Activated effector memory CD4-positive, alpha-beta T cell treated with Interleukin-2 at 50 U/mL for 16 hours (primary cell): Measurements from ENCODE around the gene LZTR1.
A peak's percentile ranks its signal among the peaks of the same experiment; 100 is the strongest.
"Not testable (repeated sequence)": the region's sequence is repeated elsewhere in the genome, so short reads cannot be mapped to it uniquely, and the experiment has no call there.

Source experiments
- DNase-seq: peaks from one replicate; pipeline ENCODE4 v3.0.0-alpha.2; 2020

Gene LZTR1

DNA sequence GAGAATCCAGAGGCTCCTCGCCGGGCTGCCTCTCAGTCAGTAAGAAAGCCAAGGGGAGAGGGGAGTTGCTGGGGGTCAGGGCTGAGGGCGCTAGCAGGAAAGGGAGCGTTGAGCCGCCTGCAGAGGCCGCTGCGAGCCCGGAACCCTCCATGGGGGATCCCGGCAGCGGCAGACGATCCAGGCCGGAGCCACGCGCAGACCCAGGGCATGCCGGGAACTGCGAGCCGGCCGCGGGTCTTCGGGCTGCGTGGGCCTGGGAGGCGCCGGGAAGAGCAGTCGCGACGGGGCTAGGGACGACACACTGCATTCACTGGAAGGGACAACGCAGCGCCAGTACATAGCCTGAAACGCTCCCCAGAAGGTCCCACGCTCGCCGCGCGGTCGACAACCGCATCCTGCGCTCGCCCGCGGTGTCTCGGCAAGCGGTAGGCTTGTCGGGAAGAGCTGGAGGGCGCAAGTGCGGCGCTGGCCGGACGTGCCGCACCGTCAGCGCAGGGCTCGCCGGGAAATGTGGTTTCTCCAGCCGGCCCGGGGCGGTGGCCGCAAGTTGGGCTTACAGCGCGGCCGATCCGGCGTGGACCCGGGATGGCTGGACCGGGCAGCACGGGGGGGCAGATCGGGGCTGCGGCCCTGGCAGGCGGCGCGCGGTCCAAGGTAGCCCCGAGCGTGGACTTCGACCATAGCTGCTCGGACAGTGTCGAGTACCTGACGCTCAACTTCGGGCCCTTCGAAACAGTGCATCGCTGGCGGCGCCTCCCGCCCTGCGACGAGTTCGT lies at the start of gene LZTR1:
Gene LZTR1, plus strand, starts transcription at position 511 of the 776 bp plus-strand sequence. Its CDS starts 75 bp downstream, at position 586.
- DNase-seq, result peak; percentile 65

DNA sequence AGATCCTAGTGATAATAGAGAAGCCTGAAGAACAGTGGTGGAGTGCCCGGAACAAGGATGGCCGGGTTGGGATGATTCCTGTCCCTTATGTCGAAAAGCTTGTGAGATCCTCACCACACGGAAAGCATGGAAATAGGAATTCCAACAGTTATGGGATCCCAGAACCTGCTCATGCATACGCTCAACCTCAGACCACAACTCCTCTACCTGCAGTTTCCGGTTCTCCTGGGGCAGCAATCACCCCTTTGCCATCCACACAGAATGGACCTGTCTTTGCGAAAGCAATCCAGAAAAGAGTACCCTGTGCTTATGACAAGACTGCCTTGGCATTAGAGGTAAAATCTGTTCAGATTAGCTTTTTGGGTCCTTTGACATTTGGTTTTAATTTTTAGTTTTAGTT lies 48.2 kb upstream of the LZTR1 start:
- DNase-seq, result no peak

DNA sequence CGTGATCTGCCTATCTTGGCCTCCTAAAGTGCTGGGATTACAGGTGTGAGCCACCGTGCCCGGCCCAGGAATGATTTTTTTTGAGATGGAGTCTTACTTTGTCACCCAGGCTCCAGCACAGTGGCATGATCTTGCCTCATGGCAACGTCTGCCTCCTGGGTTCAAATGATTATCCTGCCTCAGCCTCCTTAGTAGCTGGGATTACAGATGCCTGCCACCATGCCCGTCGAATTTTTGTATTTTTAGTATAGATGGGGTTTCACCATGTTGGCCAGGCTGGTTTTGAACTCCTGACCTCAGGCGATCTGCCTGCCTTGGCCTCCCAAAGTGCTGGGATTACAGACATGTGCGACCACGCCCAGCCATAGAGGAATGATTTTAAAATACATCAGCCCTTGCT lies 47.0 kb upstream of the LZTR1 start:
- not testable (repeated sequence) for DNase-seq

DNA sequence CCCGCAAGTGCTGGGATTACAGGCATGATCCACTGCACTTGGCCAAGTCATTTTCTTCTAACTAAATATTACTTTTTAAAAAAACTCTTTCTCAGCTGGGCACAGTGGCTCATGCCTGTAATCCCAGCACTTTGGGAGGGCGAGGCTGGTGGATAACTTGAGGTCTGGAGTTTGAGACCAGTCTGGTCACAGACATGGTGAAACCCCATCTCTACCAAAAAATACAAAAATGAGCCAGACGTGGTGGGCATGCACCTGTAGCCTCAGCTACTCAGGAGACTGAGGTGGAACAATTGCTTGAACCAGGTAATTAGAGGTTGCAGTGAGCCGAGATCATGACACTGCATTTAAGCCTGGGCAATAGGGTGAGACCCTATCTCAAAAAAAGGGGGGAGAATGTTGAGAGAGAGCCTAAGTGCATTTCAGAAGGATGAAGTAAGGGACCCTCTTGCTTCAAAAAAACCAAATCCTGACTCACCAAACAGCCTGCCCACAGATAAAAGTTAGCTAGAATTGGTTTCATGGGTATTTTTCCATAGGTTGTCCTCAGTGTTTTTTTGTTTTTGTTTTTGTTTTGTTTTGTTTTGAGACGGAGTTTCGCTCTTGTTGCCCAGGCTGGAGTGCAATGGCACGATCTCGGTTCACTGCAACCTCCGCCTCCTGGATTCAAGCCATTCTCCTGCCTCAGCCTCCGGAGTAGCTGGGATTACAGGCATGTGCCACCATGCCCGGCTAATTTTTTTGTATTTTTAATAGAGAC lies 46.1 kb upstream of the LZTR1 start:
- not testable (repeated sequence) for DNase-seq

DNA sequence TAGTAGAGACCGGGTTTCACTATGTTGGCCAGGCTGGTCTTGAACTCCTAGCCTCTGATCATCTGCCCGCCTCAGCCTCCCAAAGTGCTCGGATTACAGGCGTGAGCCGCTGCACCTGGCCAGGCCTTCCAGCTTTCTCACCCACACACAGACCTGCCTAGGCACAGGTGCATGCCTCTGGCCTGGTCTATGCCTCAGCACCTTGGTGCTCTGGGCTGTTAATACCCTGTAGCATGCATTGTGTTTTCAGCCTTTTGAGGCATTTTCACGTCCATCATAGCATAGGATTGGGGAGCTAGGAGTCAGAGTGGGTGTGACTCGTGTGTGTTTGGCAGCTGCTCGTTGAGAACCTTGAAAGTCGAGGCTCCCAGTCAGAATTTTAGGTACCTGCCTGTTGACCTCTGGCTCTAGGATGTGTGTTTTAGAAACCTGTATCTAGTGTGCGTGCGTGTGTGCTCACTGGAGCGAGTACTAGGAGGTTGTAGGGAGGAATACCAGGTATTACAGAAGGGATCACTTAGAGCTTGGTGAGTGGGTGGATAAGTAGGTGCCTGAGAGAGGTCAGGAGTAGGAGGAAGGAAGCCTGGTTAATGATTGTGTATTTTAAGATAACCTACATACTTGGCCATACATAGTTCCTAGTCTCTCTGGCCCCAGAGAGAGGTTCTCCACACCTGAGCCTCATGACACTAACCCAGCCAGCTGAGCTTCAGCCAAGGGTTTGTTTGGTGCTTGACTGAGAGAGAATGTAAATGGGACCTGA lies 44.9 kb upstream of the LZTR1 start:
- DNase-seq, result no peak

DNA sequence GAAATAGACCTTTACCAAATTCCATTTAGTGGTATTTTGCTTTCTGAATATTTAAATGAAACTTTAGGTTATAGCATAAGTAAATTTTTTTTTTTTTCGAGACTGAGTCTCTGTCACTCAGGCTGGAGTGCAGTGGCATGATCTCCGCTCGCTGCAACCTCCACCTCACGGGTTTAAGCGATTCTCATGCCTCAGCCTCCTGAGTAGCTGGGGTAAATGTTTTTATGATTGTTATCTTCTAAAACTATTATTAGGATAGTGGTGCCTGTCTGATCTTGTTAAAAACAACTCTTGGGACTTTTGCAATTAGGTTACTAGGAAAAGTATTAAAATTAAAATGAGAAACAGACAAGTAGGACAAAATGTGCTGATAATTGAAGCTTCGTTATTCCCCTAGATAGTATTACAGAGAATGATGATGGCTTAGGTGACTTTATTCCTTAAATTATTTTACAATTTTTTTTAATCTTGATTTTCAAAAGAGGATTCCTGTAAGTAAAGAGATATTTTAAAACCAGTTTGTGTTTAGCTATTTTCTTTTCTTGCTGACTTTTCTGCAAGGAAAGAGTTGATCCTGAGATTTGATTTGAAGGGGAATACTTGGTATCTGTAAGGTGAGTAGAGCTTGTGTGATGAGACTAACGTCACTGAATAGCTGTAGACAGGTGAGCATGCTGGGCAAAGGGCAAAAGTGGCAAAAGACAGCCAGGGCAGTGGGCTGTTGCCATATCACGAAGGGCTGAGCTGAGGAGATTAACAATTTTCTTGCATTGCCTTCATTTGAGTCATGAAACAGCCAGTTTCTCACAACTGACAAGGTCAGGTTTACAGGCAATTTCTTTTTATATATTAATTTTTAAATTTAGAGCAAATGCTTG lies 44.1 kb upstream of the LZTR1 start:
- no peak for DNase-seq

DNA sequence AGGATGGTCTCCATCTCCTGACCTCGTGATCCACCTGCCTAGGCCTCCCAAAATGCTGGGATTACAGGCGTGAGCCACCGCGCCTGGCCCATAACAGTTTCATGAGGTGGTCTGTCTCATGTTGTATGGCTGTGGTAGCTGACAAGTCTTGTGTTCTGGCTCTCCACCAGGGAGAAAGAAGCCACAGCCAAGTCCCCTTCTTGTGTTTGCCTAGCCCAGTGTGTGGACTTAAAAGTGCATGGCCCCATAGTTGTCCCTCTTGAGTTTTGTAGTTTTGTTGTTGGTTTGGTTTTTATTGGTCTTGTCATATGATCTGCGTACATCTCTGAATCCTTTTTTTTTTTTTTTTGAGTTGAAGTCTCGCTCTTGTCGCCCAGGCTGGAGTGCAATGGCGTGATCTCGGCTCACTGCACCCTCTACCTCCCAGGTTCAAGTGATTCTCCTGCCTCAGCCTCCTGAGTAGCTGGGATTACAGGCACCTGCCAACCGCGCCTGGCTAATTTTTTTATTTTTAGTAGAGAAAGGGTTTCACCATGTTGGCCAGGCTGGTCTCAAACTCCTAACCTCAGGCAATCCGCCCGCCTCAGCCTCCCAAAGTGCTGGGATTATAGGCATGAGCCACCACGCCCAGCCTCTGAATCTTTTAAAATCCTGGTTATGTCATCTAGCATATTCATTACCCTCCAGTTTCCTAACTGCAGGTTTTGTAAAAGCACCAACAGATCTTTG lies 42.5 kb upstream of the LZTR1 start:
- not testable (repeated sequence) for DNase-seq

DNA sequence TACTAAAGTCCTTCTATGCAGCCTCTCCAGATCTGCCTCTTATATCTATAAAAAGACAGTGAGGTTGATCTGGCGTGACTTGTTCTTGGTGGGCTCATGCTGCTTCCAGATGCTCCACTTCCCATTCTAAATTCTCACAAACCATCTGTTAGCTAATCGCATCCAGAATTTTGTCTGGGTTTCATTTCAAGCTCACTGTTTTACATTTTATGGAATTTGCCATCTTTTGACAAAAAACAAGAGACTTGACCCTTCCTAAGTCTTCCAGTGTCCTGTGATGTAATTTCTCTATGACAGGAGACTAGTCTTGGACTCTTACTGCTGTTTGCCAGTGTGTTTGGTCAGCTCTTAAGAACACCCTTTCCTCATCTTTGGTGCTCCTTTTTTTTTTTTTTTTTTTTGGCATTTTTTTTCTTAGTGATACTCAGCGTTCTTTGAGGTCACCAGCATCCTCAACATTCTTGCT lies 41.9 kb upstream of the LZTR1 start:
- no peak for DNase-seq

DNA sequence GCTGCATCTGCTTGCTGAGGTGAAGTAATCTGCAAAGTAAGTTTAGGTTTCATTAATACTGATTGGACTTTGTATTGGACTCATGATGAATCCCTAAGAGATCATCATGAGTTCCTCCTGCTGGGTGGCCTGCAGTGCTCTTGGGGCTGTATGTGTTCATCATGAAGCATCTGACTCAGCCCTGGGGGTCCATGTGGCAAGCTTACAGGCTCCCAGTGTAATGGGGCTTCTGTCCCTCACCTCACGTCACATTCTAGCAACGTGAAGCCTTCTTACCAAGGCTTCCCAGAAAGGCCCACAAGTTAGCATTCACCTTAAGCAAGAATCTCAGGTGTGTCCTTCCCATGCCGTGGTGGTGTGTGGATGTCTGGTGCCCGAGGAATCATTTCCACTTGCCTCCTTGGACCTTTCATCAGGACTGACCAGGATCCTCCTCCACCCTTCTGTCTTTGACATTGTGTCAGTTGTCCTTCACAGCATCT lies 41.2 kb upstream of the LZTR1 start:
- DNase-seq, result no peak

DNA sequence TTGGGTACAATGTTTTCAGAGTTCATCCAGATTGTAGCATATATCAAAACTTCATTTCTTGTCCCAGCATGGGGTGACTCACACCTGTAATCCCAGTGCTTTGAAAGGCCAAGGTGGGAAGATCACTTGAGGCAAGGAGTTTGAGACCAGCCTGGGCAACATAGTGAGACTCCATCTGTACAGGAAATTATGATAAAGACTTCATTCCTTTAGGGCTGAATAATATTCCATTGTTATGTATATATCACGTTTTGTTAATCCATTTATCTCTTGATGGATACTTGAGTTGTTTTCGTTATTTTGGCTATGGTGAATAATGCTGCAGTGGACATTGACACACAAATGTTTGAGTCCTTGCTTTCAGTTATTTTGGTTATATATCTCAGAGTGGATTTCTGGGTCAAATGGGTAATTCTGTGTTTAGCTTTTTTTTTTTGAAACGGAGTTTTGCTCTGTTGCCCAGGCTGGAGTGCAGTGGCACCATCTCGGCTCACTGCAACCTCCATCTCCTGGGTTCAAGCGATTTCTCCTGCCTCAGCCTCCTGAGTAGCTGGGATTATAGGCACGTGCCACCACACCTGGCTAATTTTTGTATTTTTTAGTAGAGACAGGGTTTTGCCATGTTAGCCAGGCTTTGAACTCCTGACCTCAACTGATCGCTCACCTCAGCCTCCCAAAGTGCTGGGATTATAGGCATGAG lies 39.7 kb upstream of the LZTR1 start:
- not testable (repeated sequence) for DNase-seq

DNA sequence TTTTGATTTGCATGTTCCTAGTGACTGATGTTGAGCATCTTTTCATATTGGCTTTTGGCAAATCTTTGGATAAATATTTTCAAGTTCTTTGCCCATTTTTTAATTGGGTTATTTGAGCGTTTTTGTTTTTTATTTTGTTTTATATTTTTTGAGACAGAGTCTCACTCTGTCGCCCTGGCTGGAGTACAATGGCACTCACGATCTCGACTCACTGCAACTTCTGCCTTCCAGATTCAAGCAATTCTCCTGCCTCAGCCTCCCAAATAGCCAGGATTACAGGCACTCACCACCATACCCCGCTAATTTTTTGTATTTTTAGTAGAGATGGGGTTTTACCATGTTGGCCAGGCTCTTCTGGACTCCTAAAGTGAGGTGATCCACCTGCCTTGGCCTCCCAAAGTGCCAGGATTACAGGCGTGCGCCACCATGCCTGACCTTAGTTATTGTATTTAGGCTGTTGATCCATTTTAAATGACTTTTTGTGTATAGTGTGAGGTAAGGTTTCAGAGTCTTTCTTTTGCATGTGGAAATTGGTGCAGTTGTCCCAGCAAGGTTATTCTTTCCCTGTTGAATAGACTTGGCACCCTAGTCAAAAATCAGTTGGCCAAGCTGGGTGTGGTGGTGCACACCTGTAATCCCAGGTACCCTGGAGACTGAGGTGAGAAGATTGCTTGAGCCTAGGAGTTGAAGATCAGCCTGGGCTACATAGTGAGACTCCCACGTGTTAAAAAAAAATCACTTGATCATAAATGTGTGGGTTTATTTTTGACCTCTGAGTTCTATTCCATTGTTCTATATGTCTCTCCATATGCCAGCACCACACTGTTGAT lies 38.8 kb upstream of the LZTR1 start:
- DNase-seq, result no peak

DNA sequence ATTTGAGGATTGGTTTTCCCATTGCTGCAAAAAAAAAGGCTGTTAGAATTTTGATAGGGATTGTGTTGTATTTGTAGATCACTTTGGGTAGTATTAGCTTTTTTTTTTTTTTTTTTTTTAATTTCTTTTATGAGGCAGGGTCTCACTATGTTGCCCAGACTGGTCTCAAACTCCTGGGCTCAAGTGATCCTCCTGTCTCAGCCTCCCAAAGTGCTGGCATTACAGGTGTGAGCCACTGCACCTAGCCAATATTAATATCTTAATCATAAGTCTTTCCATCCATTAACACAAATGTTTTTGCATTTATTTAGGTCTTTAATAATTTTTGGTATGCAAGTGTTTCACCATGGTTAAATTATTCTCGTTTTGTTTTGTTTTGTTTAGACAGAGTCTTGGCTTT lies 38.1 kb upstream of the LZTR1 start:
- DNase-seq, result no peak

DNA sequence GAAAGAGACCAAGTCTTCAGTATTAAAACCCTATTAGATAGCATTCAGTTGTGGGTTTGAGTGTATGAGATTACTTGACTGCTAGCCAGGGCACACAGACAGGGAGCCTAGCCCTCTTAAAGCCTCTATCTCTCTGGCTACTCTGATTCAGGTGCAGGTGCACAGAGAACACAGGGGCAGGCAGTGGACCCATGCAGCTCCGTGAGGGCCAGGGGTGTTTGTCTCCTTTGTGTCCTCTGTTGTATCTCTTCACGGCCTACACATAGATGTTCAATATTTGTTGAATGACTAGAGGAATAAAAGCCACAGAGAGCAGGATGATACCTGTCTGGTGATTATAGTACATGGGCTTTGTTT lies 36.5 kb upstream of the LZTR1 start:
- no peak for DNase-seq

DNA sequence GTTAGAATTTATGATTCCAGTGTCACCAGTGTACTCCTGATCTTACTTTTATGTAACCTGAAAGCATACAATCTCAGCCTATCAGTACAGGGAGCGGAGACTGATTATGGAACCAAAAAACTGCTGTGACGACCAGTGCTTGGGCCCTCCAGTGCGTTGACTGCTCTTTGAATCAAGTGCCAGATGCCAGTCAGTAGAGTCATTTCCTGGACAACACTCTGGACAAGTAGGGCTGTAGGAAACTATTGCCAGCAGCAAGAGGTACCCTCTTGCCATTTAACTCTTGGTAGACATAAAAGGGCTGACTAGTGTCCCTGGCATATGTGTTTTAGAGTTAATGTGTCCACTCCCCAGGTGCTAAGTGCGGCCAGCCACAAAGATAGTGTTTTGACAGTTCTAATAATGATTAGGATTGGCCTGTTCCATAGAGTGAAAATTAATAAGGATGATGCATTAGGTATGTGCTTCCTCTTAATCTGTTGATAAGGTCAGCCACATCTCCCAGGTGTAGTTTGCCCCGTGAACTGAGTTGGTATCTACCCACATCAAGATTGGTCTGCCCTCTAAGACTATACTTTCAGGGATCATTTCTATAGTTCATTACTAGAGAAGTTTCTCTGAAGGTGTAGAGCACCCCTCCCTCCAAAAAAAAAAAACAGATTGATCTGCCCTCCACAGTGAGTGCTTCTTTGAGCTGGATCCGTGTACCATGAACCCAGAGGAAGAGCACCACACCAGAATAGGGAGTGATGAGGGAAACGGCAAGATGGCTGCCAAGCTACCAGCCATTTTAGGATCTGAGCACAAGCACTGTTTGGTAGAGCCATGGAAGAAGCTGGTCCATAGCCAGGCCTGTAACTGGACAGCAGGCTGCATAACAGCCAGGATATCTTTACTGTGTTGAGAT lies 35.8 kb upstream of the LZTR1 start:
- DNase-seq, result no peak

DNA sequence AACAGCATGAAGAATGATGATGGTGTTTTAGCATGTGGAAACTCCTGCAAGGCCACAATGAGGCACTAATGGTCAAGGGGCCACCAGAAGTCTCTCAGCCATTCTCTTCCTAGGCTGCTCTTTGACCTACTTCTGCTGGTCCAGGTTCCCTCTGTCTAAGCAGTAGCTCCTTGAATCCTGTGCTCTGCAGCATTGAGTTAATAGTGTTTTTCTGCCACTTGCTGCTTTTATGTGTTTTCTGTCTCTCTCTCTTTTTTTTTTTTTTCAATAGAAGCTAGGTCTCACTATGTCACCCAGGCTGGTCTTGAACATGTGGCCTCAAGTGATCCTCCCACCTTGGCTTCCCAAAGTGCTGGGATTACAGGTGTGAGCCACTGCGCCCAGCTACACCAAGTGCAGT lies 35.1 kb upstream of the LZTR1 start:
- DNase-seq, result no peak

DNA sequence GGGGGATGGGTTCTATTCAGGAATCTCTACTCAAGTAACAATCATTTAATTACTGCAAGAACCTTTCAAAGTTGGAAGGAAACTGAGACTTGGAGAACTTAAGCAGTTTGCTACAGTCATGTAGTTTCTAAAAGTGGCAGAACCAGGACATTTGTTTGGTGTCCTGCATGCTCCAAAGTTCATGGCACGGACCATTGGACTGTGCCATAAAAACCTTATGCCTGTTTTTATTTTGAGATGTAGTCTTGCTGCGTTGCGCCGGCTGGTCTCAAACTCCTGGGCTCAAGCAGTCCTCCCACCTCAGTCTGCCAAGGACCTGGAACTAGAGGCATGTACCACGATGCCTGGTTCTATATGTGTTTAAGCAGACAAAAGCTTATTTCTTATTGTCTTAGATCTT lies 33.6 kb upstream of the LZTR1 start:
- no peak for DNase-seq

DNA sequence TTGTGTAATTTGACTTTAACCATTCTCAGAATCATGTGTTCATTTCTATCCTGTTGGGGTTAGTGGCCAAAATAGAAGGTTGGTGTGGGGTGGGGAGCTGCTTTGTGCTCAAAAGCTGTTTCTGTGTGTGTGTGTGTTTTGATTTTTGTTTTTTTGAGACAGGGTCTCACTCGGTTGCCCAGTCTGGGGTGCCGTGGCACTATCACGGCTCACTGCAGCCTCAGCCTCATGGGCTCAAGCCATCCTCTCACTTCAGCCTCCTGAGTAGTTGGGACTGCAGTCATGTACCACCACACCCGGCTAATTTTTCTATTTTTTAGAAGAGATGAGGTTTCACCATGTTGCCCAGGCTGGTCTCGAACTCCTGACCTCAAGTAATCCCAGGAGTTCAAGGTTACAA lies 33.1 kb upstream of the LZTR1 start:
- DNase-seq, result no peak

DNA sequence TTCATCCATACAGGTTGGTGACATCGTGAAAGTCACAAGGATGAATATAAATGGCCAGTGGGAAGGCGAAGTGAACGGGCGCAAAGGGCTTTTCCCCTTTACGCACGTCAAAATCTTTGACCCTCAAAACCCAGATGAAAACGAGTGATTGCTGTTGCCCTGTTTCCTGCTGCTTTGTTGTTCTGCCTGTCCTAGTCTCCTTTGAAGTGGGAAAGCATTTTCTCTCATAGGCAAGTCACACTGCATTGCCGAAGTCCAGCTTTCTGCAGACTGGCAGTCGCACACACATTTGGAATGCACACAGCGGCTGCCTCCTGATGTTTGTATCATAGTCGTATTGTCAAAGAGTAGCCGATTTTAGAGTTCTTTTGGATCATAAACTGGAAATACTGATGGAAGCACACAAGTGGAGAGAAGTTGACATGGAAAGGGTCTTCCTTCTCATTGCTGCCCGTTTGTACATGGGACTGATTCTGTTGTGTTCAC lies 32.4 kb upstream of the LZTR1 start:
- DNase-seq, result no peak
